Ascending aorta (tissue), 2 donors: ENCODE measurements around the gene KIF2A. TPM values are rescaled to one million over a fixed set of nuclear protein-coding genes. Genes with fewer than 3 reads are reported as not detected.

Experiments
- DNase-seq, 2 donors: peaks; one replicate each; pipeline ENCODE4 v3.0.0-alpha.2; 2019; ENCODE audit warnings: low spot score in 2 of 2
- H3K27ac ChIP-seq, 2 donors: fragments of 200-600 bp; sonication (generic); one replicate each; pipeline ENCODE4 v1.5.1; 2016 to 2017; ENCODE audit warnings: mild to moderate bottlenecking in 1 of 2
- H3K27me3 ChIP-seq: fragments of 200-600 bp; sonication (generic); one replicate; pipeline ENCODE4 v1.5.1; 2017
- H3K36me3 ChIP-seq, 2 donors: fragments of 200-600 bp; sonication (generic); one replicate each; pipeline ENCODE4 v1.5.1; 2016
- H3K4me1 ChIP-seq, 2 donors: fragments of 200-600 bp; sonication (generic); one replicate each; pipeline ENCODE4 v1.5.1; 2016 to 2017; ENCODE audit warnings: mild to moderate bottlenecking in 1 of 2
- H3K4me3 ChIP-seq, 2 donors: fragments of 200-600 bp; sonication (generic); one replicate each; pipeline ENCODE4 v1.5.1; 2016 to 2017; ENCODE audit warnings: mild to moderate bottlenecking in 1 of 2
- H3K9me3 ChIP-seq, 2 donors: fragments of 200-600 bp; sonication (generic); one replicate each; pipeline ENCODE4 v1.5.1; 2016
- CTCF ChIP-seq, 3 experiments: fragments of 200-600 bp in 2 of 3; fragments of 450-650 bp in 1 of 3; sonication (generic) in 2 of 3; IDR thresholded peaks; one replicate each; pipeline ENCODE4 v1.5.1; 2016 to 2019; ENCODE audit warnings: antibody characterized with exemption in 3 of 3, mild to moderate bottlenecking in 1 of 3, moderate library complexity in 1 of 3
- intact Hi-C: fragments of 100-400 bp; cut with DNase I; formaldehyde crosslinking; loops from one replicate; pipeline ENCODE4 v1.15.1; 2023
- total RNA-seq: library from RNA; depleted of rRNA; stranded (reverse); fragments of >200 nt; gene quantifications from one replicate; pipeline ENCODE4 v1.1.0, GENCODE V29; 2016

The KIF2A gene
- 19.8 TPM for total RNA-seq

GRCh38 chr5:62305715-62306322 lies at the start of gene KIF2A:
Gene KIF2A, plus strand, starts transcription at chr5:62306206. Its CDS starts 267 bp downstream, at chr5:62306473.
- no peak for TF ChIP-seq CTCF (IDR thresholded peaks at IDR 0.05)
- intact Hi-C loops: loop anchor here (1.0 to 5.0 kb wide), 4 partner anchors 46 to 974 kb away; partner anchors contain the start of genes DIMT1 and ZSWIM6
- H3K27me3 ChIP-seq: no peaks in the 10 kb centered on the region
- peak within 1 kb of the TSS; percentile 93 to 98 for H3K4me3 ChIP-seq
- peaks cover 3 to 4% of the 10 kb centered on the region in 2 donors for H3K4me1 ChIP-seq
- DNase-seq: peak; percentile 63 to 95
- no peaks in the 10 kb centered on the region for H3K9me3 ChIP-seq
- H3K27ac ChIP-seq: peak within 1 kb of the TSS; percentile 79 to 94
- H3K36me3 ChIP-seq: no peaks in the 10 kb centered on the region

GRCh38 chr5:62257020-62257367 lies 49.0 kb upstream of the KIF2A start:
- intact Hi-C loops: no loop called here
- DNase-seq: no peak
- Histone ChIP-seq H3K4me1 (no peaks in the 10 kb centered on the region), H3K9me3 (no peaks in the 10 kb centered on the region), H3K36me3 (no peaks in the 10 kb centered on the region), H3K27ac (no peak overlapping the region), H3K27me3 (no peaks in the 10 kb centered on the region), H3K4me3 (no peak overlapping the region)
- TF ChIP-seq CTCF (IDR thresholded peaks at IDR 0.05): no peak

DNA sequence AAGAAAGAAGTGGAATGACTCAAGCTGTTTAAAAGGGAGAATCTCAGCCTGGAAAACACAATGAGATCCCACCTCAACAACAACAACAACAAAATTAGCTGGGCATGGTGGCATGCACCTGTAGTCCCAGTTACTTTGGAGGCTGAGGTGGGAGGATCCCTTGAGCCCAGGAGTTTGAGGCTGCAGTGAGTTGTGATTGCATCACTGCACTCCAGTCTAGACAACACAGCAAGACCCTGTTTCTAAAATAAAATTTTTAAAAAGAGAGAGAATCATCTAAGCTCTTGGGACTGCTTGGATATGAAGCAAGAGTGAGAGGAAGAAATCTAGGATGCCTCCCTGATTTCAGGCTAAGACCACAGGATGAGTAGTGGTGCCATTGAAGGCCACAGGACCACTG lies 47.4 kb upstream of the KIF2A start:
- Histone ChIP-seq H3K4me3 (no peak overlapping the region), H3K4me1 (no peaks in the 10 kb centered on the region), H3K27me3 (no peaks in the 10 kb centered on the region), H3K9me3 (no peaks in the 10 kb centered on the region), H3K27ac (no peak overlapping the region), H3K36me3 (no peaks in the 10 kb centered on the region)
- TF ChIP-seq CTCF (IDR thresholded peaks at IDR 0.05): no peak
- DNase-seq: no peak
- intact Hi-C loops: no loop called here

DNA sequence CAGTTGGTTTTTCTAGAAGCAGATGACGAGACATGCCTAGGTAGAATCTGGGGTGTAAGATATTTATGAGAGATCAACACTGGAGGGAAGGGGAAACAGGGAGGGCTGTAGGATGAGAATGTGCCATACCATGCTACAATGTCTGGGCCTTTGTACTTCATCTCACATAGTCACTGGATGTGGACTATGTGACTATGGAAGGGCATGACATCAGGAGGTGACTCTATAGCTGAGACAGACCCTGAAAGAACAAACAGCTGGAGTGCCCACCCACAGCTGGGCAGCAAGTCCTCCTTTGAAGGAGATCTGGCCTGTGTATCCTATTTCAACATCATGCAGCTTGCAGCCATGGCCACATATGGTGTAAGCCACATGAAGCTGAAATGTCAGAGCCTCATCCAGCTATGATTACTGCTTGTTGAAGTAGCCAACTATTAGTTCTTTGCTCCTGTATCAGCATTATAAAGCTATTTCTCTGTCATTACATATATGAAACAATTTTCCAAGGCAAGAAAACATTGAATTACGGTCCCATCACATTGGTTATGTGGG lies 46.2 kb upstream of the KIF2A start:
- H3K36me3 ChIP-seq: no peaks in the 10 kb centered on the region
- no peaks in the 10 kb centered on the region for H3K27me3 ChIP-seq
- no peak overlapping the region for H3K4me3 ChIP-seq
- no peak for DNase-seq
- intact Hi-C loops: no loop called here
- no peaks in the 10 kb centered on the region for H3K9me3 ChIP-seq
- no peak overlapping the region for H3K27ac ChIP-seq
- no peak for TF ChIP-seq CTCF (IDR thresholded peaks at IDR 0.05)
- H3K4me1 ChIP-seq: no peaks in the 10 kb centered on the region

DNA sequence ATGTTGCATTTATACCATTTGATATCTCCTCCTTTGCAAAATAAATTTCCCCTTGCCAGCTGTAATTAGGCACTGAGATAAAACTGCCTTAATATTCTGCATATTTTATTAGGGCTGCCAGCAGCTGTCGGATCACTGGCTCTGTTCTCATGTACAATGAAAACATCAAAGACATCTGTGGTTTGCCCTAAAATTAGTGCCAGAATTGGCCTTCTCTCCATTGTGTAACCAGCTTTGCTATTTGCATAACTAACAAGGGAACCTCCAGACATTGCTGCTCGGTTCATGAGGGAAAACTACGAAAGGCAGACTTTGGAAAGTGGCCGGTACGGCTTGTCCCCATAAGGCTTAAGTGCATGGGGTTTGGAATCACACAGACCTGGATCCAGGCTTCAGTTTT lies 45.5 kb upstream of the KIF2A start:
- H3K4me1 ChIP-seq: no peaks in the 10 kb centered on the region
- H3K4me3 ChIP-seq: no peak overlapping the region
- no peaks in the 10 kb centered on the region for H3K27me3 ChIP-seq
- DNase-seq: no peak
- H3K27ac ChIP-seq: no peak overlapping the region
- H3K9me3 ChIP-seq: no peaks in the 10 kb centered on the region
- no peak for TF ChIP-seq CTCF (IDR thresholded peaks at IDR 0.05)
- intact Hi-C loops: no loop called here
- no peaks in the 10 kb centered on the region for H3K36me3 ChIP-seq
